Caco-2 (cell line): ENCODE measurements around the gene PIGV. TPM values are rescaled to one million over a fixed set of nuclear protein-coding genes. Genes with fewer than 3 reads are reported as not detected.

Experiments
- BruUV-seq: library from RNA; stranded (reverse); fragments of 400-500 nt; replicated peaks from 2 replicates; lab custom pipeline; 2021; lab: Mats Ljungman, UMichigan
- CTCF ChIA-PET: fragments of 300-600 bp; sonication (Branson Sonifier 250); formaldehyde crosslinking; loops from one replicate; lab custom pipeline; 2022; ENCODE audit warnings: antibody characterized with exemption; lab: Charles Lee
- POLR2A ChIA-PET: fragments of 300-600 bp; sonication (Branson Sonifier 250); formaldehyde crosslinking; loops from one replicate; lab custom pipeline; 2022; ENCODE audit warnings: antibody characterized with exemption; lab: Charles Lee
- DNase-seq, 2 experiments: peaks; one replicate each; pipeline versions ENCODE4 v3.0.0 to v3.0.0-alpha.2; 2020 to 2022
- H3K27me3 ChIP-seq: replicated peaks from 2 replicates; pipeline ENCODE4 v1.6.0; 2011; ENCODE audit warnings: low read length; ENCODE audit not compliant: control insufficient read depth, insufficient read depth
- H3K36me3 ChIP-seq: 2 replicates; pipeline ENCODE4 v1.5.1; 2011; ENCODE audit warnings: low read length; ENCODE audit not compliant: control insufficient read depth, insufficient read depth
- H3K4me1 ChIP-seq: fragments of 250-450 bp; sonication (Bioruptor Pico); 2 replicates; pipeline ENCODE4 v1.5.1; 2020; ENCODE audit warnings: mild to moderate bottlenecking
- H3K4me3 ChIP-seq: 2 replicates; pipeline ENCODE4 v1.5.1; 2011; ENCODE audit warnings: low read depth, mild to moderate bottlenecking, control low read depth, low read length
- H3K9me3 ChIP-seq: fragments of 250-450 bp; sonication (Bioruptor Pico); 2 replicates; pipeline ENCODE4 v1.5.1; 2020; ENCODE audit warnings: mild to moderate bottlenecking, moderate library complexity
- H3K27ac Mint-ChIP-seq: one replicate; pipeline ENCODE4 v1.8.0; 2022; ENCODE audit warnings: mixed read lengths; ENCODE audit not compliant: unreplicated experiment
- H3K27me3 Mint-ChIP-seq: one replicate; pipeline ENCODE4 v1.8.0; 2022; ENCODE audit warnings: mixed read lengths; ENCODE audit not compliant: insufficient read depth, unreplicated experiment
- H3K36me3 Mint-ChIP-seq: one replicate; pipeline ENCODE4 v1.8.0; 2022; ENCODE audit warnings: mild to moderate bottlenecking, mixed read lengths; ENCODE audit not compliant: insufficient read depth, unreplicated experiment
- H3K4me1 Mint-ChIP-seq: one replicate; pipeline ENCODE4 v1.8.0; 2022; ENCODE audit warnings: low read depth, mixed read lengths; ENCODE audit not compliant: unreplicated experiment
- H3K4me3 Mint-ChIP-seq: one replicate; pipeline ENCODE4 v1.8.0; 2022; ENCODE audit warnings: mild to moderate bottlenecking, moderate library complexity, mixed read lengths; ENCODE audit not compliant: unreplicated experiment
- H3K9me3 Mint-ChIP-seq: one replicate; pipeline ENCODE4 v1.8.0; 2022; ENCODE audit warnings: mixed read lengths; ENCODE audit not compliant: unreplicated experiment
- intact Hi-C: fragments of 100-400 bp; cut with micrococcal nuclease; formaldehyde crosslinking; loops from one replicate; pipeline ENCODE4 v1.10.0; 2022; ENCODE audit not compliant: unreplicated experiment
- total RNA-seq: library from RNA; stranded (reverse); gene quantifications from 2 replicates; pipeline ENCODE4 v1.2.3, GENCODE V29; 2022
- TF ChIP-seq, protein P1 (sequence below), 2 experiments: fragments of 200-600 bp in 1 of 2; IDR thresholded peaks; 1 replicate in 1 of 2; 2 replicates in 1 of 2; pipeline versions ENCODE4 v1.5.1 to v1.8.0; 2011 to 2022; ENCODE audit warnings: antibody characterized with exemption in 1 of 2, control low read depth in 1 of 2, inconsistent platforms in 1 of 2, low read depth in 1 of 2, low read length in 1 of 2, mild to moderate bottlenecking in 1 of 2, moderate library complexity in 1 of 2; ENCODE audit not compliant: insufficient read depth in 1 of 2, severe bottlenecking in 1 of 2, unreplicated experiment in 1 of 2

Gene PIGV
- total RNA-seq, 1 experiment from 2014 or later = 10.0 TPM

DNA sequence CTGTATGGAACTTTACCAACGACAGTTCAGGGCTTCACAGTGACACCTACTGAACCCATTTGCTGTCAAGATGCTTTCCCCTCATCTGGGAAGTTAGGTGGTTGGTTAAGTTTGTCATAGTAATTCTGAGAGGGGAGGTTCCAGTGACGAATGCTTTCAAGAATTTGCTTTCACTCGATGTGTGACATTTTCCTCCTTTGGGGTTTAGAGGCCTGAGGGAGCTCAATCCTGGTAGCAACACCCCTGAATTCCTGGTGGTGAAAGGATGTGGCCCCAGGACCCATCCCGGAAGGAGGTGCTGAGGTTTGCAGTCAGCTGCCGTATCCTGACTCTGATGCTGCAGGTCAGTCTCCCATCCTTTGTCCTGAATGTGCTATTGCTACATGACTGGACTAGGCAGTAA, 2.8 kb downstream of the PIGV start:
- Histone ChIP-seq H3K27me3 (no peaks in the 10 kb centered on the region), H3K4me1 (peaks cover 17% of the 10 kb centered on the region), H3K36me3 (no peaks in the 10 kb centered on the region), H3K9me3 (no peaks in the 10 kb centered on the region), H3K4me3 (no peak overlapping the region)
- no peak for DNase-seq
- peaks cover 37% of the 10 kb centered on the region for H3K36me3 Mint-ChIP-seq
- H3K4me1 Mint-ChIP-seq = peaks cover 18% of the 10 kb centered on the region
- no peaks in the 10 kb centered on the region for H3K9me3 Mint-ChIP-seq
- CTCF ChIA-PET = interaction anchor here (1.3 kb wide), 1 partner anchor 113 kb away, joined by 5 read pairs; no protein-coding TSS in a partner anchor
- H3K27ac Mint-ChIP-seq = no peak overlapping the region
- no peaks in the 10 kb centered on the region for H3K27me3 Mint-ChIP-seq
- intact Hi-C loops = no loop called here
- H3K4me3 Mint-ChIP-seq = no peak overlapping the region
- POLR2A ChIA-PET = no interaction called here
- BruUV-seq = no TSS peak
- TF ChIP-seq, protein P1, sequence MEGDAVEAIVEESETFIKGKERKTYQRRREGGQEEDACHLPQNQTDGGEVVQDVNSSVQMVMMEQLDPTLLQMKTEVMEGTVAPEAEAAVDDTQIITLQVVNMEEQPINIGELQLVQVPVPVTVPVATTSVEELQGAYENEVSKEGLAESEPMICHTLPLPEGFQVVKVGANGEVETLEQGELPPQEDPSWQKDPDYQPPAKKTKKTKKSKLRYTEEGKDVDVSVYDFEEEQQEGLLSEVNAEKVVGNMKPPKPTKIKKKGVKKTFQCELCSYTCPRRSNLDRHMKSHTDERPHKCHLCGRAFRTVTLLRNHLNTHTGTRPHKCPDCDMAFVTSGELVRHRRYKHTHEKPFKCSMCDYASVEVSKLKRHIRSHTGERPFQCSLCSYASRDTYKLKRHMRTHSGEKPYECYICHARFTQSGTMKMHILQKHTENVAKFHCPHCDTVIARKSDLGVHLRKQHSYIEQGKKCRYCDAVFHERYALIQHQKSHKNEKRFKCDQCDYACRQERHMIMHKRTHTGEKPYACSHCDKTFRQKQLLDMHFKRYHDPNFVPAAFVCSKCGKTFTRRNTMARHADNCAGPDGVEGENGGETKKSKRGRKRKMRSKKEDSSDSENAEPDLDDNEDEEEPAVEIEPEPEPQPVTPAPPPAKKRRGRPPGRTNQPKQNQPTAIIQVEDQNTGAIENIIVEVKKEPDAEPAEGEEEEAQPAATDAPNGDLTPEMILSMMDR (IDR thresholded peaks at IDR 0.05; ENCODE audit: insufficient read depth in 1 of 2, low read depth in 1 of 2, low read length in 1 of 2, severe bottlenecking in 1 of 2, unreplicated experiment in 1 of 2) = no peak

DNA sequence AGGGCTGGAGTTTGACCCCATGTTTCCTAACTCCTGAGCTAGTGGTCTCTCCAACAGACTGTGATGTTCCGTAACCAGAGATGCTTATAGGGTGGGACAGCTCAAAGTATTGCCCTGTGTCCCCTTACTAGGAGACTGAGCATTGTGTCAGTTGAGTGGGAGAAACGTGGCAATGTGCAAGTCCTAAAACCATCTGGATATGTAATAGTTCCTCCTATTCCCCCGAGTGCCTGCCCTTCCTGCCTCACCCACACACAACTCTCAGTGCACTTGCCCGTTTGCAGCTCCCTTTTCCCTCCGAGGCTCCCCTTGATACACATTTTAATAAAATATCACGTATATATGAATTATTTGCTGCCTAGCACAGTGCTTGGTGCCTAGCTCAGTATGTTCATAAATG, 3.4 kb downstream of the PIGV start:
- Histone ChIP-seq H3K4me3 (no peak overlapping the region), H3K9me3 (no peaks in the 10 kb centered on the region), H3K27me3 (no peaks in the 10 kb centered on the region), H3K36me3 (no peaks in the 10 kb centered on the region), H3K4me1 (peaks cover 11% of the 10 kb centered on the region)
- POLR2A ChIA-PET = no interaction called here
- CTCF ChIA-PET = interaction anchor here (1.3 kb wide), 1 partner anchor 114 kb away, joined by 5 read pairs; no protein-coding TSS in a partner anchor
- Mint-ChIP-seq H3K4me3 (no peak overlapping the region), H3K36me3 (peaks cover 37% of the 10 kb centered on the region), H3K9me3 (no peaks in the 10 kb centered on the region), H3K4me1 (peaks cover 13% of the 10 kb centered on the region), H3K27me3 (no peaks in the 10 kb centered on the region), H3K27ac (no peak overlapping the region)
- no TSS peak for BruUV-seq
- DNase-seq = no peak
- TF ChIP-seq, protein P1 (IDR thresholded peaks at IDR 0.05; ENCODE audit: insufficient read depth in 1 of 2, low read depth in 1 of 2, low read length in 1 of 2, severe bottlenecking in 1 of 2, unreplicated experiment in 1 of 2) = no peak
- intact Hi-C loops = no loop called here

DNA sequence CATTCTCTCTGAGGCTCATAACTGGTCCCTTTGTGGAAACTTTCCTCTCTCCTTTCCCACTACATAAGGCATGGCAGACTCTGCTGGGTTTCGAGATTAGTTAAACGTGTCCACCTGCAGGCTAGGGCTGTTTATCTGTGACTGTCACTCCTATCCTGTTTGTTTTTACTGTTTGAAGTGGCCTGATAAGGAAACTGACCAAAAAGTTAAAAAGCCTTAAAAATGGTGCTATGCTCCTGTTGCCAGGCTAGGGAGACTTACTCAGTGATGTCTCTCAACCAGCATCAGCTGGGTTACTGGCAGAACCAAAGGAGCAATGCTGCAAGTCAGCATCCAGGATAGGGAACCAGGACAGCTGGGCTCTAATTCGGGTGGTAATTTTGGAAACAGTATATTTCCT, 3.9 kb downstream of the PIGV start:
- no peak overlapping the region for H3K4me3 Mint-ChIP-seq
- ChIA-PET CTCF (no interaction called here), POLR2A (no interaction called here)
- peaks cover 7% of the 10 kb centered on the region for H3K4me1 ChIP-seq
- no peak overlapping the region for H3K4me3 ChIP-seq
- H3K36me3 ChIP-seq = no peaks in the 10 kb centered on the region
- peaks cover 37% of the 10 kb centered on the region for H3K36me3 Mint-ChIP-seq
- H3K27ac Mint-ChIP-seq = no peak overlapping the region
- DNase-seq = no peak
- TF ChIP-seq, protein P1 (IDR thresholded peaks at IDR 0.05; ENCODE audit: insufficient read depth in 1 of 2, low read depth in 1 of 2, low read length in 1 of 2, severe bottlenecking in 1 of 2, unreplicated experiment in 1 of 2) = no peak
- no peaks in the 10 kb centered on the region for H3K27me3 Mint-ChIP-seq
- BruUV-seq = no TSS peak
- no peaks in the 10 kb centered on the region for H3K9me3 Mint-ChIP-seq
- intact Hi-C loops = no loop called here
- H3K9me3 ChIP-seq = no peaks in the 10 kb centered on the region
- no peaks in the 10 kb centered on the region for H3K27me3 ChIP-seq
- H3K4me1 Mint-ChIP-seq = peaks cover 9% of the 10 kb centered on the region
